Measurements from ENCODE around the gene ANK3. TPM values are rescaled to one million over a fixed set of nuclear protein-coding genes. Genes with fewer than 3 reads are reported as not detected.

ANK3 gene
- total and polyA plus RNA-seq, 10 donors = 2.0 to 133 (median 62.9) TPM

DNA sequence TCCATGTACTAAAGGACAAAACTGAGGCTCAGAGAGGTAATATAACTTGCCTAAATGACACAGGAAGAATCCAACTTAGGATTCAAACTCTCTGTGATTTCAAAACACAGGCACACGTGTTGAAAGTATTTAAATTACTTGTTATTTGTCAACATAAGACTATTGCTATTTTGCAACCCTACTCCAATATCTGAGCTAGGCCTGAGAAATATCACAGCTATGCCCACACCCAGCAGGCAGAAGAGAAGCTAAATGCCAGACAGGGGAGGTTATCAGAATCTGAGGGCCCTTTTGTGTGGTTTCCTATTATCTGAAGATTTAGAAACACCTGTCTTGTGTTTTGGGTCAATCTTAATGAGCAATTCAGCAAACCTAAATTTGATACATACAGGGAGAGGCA lies 204.3 kb downstream of the ANK3 start:
- no peak for DNase-seq
- Histone ChIP-seq H3K36me3 (peaks cover 0 to 44% (median 0%) of the 10 kb centered on the region in 6 donors), H3K27ac (no peak overlapping the region), H3K9me3 (no peaks in the 10 kb centered on the region), H3K4me3 (no peak overlapping the region), H3K27me3 (replicated peaks in 1 of 7) (no peaks in the 10 kb centered on the region), H3K4me1 (no peaks in the 10 kb centered on the region)
- TF ChIP-seq POLR2AphosphoS5 (IDR thresholded peaks at IDR 0.05) (no peak), POLR2A (IDR thresholded peaks at IDR 0.05) (no peak)
- intact Hi-C loops (cut with DNase I; ENCODE audit: low total_unique reads) = no loop called here
- 31 to 63% (median 44%) methylated on average over 1 of the region's 1 CpG for WGBS, 5 donors

- Histone ChIP-seq H3K4me1 (no peaks in the 10 kb centered on the region), H3K4me3 (no peak overlapping the region), H3K9me3 (no peaks in the 10 kb centered on the region), H3K27me3 (replicated peaks in 1 of 7) (no peaks in the 10 kb centered on the region), H3K27ac (no peak overlapping the region), H3K36me3 (peaks cover 0 to 58% (median 3%) of the 10 kb centered on the region in 6 donors)
- no peak for TF ChIP-seq POLR2A (IDR thresholded peaks at IDR 0.05)
- no peak for TF ChIP-seq POLR2AphosphoS5 (IDR thresholded peaks at IDR 0.05)
- TF ChIP-seq CTCF (IDR thresholded peaks at IDR 0.05 in 8 of 11, conservative IDR thresholded peaks at IDR 0.05 in 3 of 11) = no peak
- 56 to 85% (median 76%) methylated on average over 1 of the region's 1 CpG for WGBS, 5 donors
- intact Hi-C loops (cut with DNase I; ENCODE audit: low total_unique reads) = no loop called here
- DNase-seq = no peak
Measured at GRCh38 chr10:60182691-60183090, 207.0 kb downstream of the ANK3 start.

GRCh38 chr10:60176925-60177324 lies 212.8 kb downstream of the ANK3 start:
- Histone ChIP-seq H3K27ac (no peak overlapping the region), H3K9me3 (no peaks in the 10 kb centered on the region), H3K4me1 (no peaks in the 10 kb centered on the region), H3K36me3 (peaks cover 0 to 48% (median 3%) of the 10 kb centered on the region in 6 donors), H3K27me3 (replicated peaks in 1 of 7) (no peaks in the 10 kb centered on the region), H3K4me3 (no peak overlapping the region)
- intact Hi-C loops (cut with DNase I; ENCODE audit: low total_unique reads) = no loop called here
- TF ChIP-seq POLR2AphosphoS5 (IDR thresholded peaks at IDR 0.05) (no peak), POLR2A (IDR thresholded peaks at IDR 0.05) (no peak), CTCF (IDR thresholded peaks at IDR 0.05 in 8 of 11, conservative IDR thresholded peaks at IDR 0.05 in 3 of 11) (no peak)
- no peak for DNase-seq
- 74 to 98% (median 77%) methylated on average over 3 of the region's 3 CpGs for WGBS, 5 donors

- peaks cover 0 to 48% (median 3%) of the 10 kb centered on the region in 6 donors for H3K36me3 ChIP-seq
- TF ChIP-seq POLR2AphosphoS5 (IDR thresholded peaks at IDR 0.05) = no peak
- no peak overlapping the region for H3K4me3 ChIP-seq
- WGBS, 5 donors = 37 to 49% (median 39%) methylated on average over 4 of the region's 4 CpGs
- no peaks in the 10 kb centered on the region for H3K4me1 ChIP-seq
- H3K27me3 ChIP-seq (replicated peaks in 1 of 7) = no peaks in the 10 kb centered on the region
- H3K27ac ChIP-seq = no peak overlapping the region
- no peak for DNase-seq
- H3K9me3 ChIP-seq = no peaks in the 10 kb centered on the region
- intact Hi-C loops (cut with DNase I; ENCODE audit: low total_unique reads) = no loop called here
Measured at GRCh38 chr10:60175441-60175971, 214.2 kb downstream of the ANK3 start.

GRCh38 chr10:60172363-60172990 lies 217.2 kb downstream of the ANK3 start:
- intact Hi-C loops (cut with DNase I; ENCODE audit: low total_unique reads) = no loop called here
- Histone ChIP-seq H3K27me3 (replicated peaks in 1 of 7) (no peaks in the 10 kb centered on the region), H3K9me3 (no peaks in the 10 kb centered on the region), H3K4me1 (no peaks in the 10 kb centered on the region), H3K4me3 (no peak overlapping the region), H3K36me3 (peaks cover 0 to 47% (median 0%) of the 10 kb centered on the region in 6 donors), H3K27ac (no peak overlapping the region)
- WGBS, 5 donors = 87 to 94% (median 91%) methylated on average over 9 of the region's 9 CpGs
- DNase-seq = no peak
- TF ChIP-seq POLR2A (IDR thresholded peaks at IDR 0.05) (no peak), CTCF (IDR thresholded peaks at IDR 0.05 in 8 of 11, conservative IDR thresholded peaks at IDR 0.05 in 3 of 11) (no peak), POLR2AphosphoS5 (IDR thresholded peaks at IDR 0.05) (no peak)

All from spleen (tissue), 11 donors.